SK-N-SH (cell line): ENCODE measurements around the gene COL2A1. TPM values are rescaled to one million over a fixed set of nuclear protein-coding genes. Genes with fewer than 3 reads are reported as not detected.

Experiments
- CTCF ChIA-PET: fragments of 300-600, 350-600 bp; formaldehyde crosslinking; extraction: SDS; loops from one replicate; lab custom pipeline; 2021; lab: Yijun Ruan, JAX
- POLR2A ChIA-PET: fragments of 350-600 bp; sonication (Branson Sonifier 250); formaldehyde crosslinking; extraction: SDS; loops from one replicate; lab custom pipeline; 2020; ENCODE audit warnings: antibody characterized with exemption, inconsistent platforms; lab: Yijun Ruan, JAX
- DNase-seq: peaks from one replicate; pipeline ENCODE4 v3.0.0; 2012
- H2AFZ ChIP-seq: fragments of 200-600 bp; sonication (generic); 2 replicates; pipeline ENCODE4 v1.8.1; 2016; ENCODE audit warnings: antibody characterized with exemption, mild to moderate bottlenecking, low read depth
- H3F3A ChIP-seq: fragments of 200-600 bp; sonication (generic); replicated peaks from 2 replicates; pipeline ENCODE3; 2016; ENCODE audit warnings: antibody characterized with exemption, mild to moderate bottlenecking; ENCODE audit not compliant: insufficient read depth
- H3K27ac ChIP-seq, 2 experiments: fragments of 200-500 bp in 1 of 2; fragments of 200-600 bp in 1 of 2; sonication (Bioruptor generic) in 1 of 2; sonication (generic), shearing (Covaris generic) in 1 of 2; 2 replicates each; pipeline versions ENCODE4 v1.5.1 to v1.6.1; 2014 to 2016; ENCODE audit warnings: low read depth in 2 of 2, inconsistent platforms in 1 of 2, low read length in 1 of 2, mild to moderate bottlenecking in 1 of 2, mixed read lengths in 1 of 2
- H3K27me3 ChIP-seq: fragments of 200-600 bp; sonication (generic), shearing (Covaris generic); 2 replicates; pipeline ENCODE4 v1.6.1; 2016; ENCODE audit warnings: mixed run types; ENCODE audit not compliant: insufficient read depth
- H3K36me3 ChIP-seq, 2 experiments: fragments of 200-500 bp in 1 of 2; fragments of 200-600 bp in 1 of 2; sonication (Bioruptor generic) in 1 of 2; sonication (generic) in 1 of 2; replicated peaks in 1 of 2; 2 replicates each; pipeline versions ENCODE3 to v1.5.1; 2014 to 2016; ENCODE audit warnings: low read length in 1 of 2, mild to moderate bottlenecking in 1 of 2; ENCODE audit not compliant: insufficient read depth in 2 of 2, control insufficient read depth in 1 of 2
- H3K4me1 ChIP-seq, 2 experiments: fragments of 200-500 bp in 1 of 2; fragments of 200-600 bp in 1 of 2; sonication (Bioruptor generic) in 1 of 2; sonication (generic), shearing (Covaris generic) in 1 of 2; 2 replicates each; pipeline versions ENCODE4 v1.5.1 to v1.6.1; 2014 to 2016; ENCODE audit warnings: low read depth in 1 of 2, low read length in 1 of 2, mixed run types in 1 of 2; ENCODE audit not compliant: insufficient read depth in 2 of 2, control insufficient read depth in 1 of 2
- H3K4me2 ChIP-seq: fragments of 200-600 bp; sonication (generic), shearing (Covaris generic); 2 replicates; pipeline ENCODE4 v1.6.1; 2017; ENCODE audit warnings: mixed run types
- H3K4me3 ChIP-seq, 2 experiments: fragments of 200-500 bp in 1 of 2; fragments of 200-600 bp in 1 of 2; sonication (Bioruptor generic) in 1 of 2; sonication (generic), shearing (Covaris generic) in 1 of 2; 2 replicates each; pipeline versions ENCODE4 v1.5.1 to v1.8.1; 2014 to 2016; ENCODE audit warnings: low read depth in 2 of 2, inconsistent platforms in 1 of 2, low read length in 1 of 2, mild to moderate bottlenecking in 1 of 2, mixed read lengths in 1 of 2, moderate library complexity in 1 of 2
- H3K79me2 ChIP-seq: fragments of 200-600 bp; sonication (generic); 2 replicates; pipeline ENCODE4 v1.8.1; 2017; ENCODE audit warnings: mild to moderate bottlenecking; ENCODE audit not compliant: insufficient read depth
- H3K9ac ChIP-seq: fragments of 200-600 bp; sonication (generic); 2 replicates; pipeline ENCODE4 v1.6.1; 2017; ENCODE audit warnings: mixed run types
- H3K9me2 ChIP-seq: fragments of 200-600 bp; sonication (generic); 2 replicates; pipeline ENCODE4 v1.6.1; 2017; ENCODE audit warnings: mixed run types
- H3K9me3 ChIP-seq: fragments of 200-600 bp; sonication (generic); 2 replicates; pipeline ENCODE4 v1.6.1; 2017; ENCODE audit warnings: mixed run types, mild to moderate bottlenecking, moderate library complexity
- H4K20me1 ChIP-seq: fragments of 200-600 bp; sonication (generic); 2 replicates; pipeline ENCODE4 v1.6.1; 2017; ENCODE audit warnings: mild to moderate bottlenecking, mixed run types; ENCODE audit not compliant: insufficient read depth
- GABPA ChIP-seq: IDR thresholded peaks from 2 replicates; pipeline ENCODE4 v1.4.0; 2012; ENCODE audit warnings: low read depth, mild to moderate bottlenecking
- NFIC ChIP-seq: IDR thresholded peaks from 2 replicates; pipeline ENCODE4 v1.4.0; 2012; ENCODE audit warnings: borderline replicate concordance
- NRF1 ChIP-seq: IDR thresholded peaks from 2 replicates; pipeline ENCODE4 v1.6.1; 2012; ENCODE audit warnings: low read depth, mild to moderate bottlenecking, low read length
- TAF1 ChIP-seq: IDR thresholded peaks from 2 replicates; pipeline ENCODE4 v1.6.1; 2012; ENCODE audit warnings: low read depth, mild to moderate bottlenecking, low read length, moderate library complexity, borderline replicate concordance
- TEAD4 ChIP-seq: IDR thresholded peaks from 2 replicates; pipeline ENCODE4 v1.4.0; 2012; ENCODE audit warnings: mild to moderate bottlenecking, borderline replicate concordance; ENCODE audit not compliant: insufficient read depth
- YY1 ChIP-seq: IDR thresholded peaks from 2 replicates; pipeline ENCODE4 v1.4.0; 2012; ENCODE audit warnings: low read depth, mild to moderate bottlenecking
- WGBS: methylation state at CpG from one replicate; pipeline ENCODE4 v1.1.6; 2017; ENCODE audit warnings: low lambda C conversion rate; 5-methylcytosine and 5-hydroxymethylcytosine counted together
- polyA plus RNA-seq, 3 experiments: library from polyadenylated mRNA; depleted of rRNA; stranded (reverse); fragments of >200 nt; gene quantifications; 2 replicates each; pipeline ENCODE4 v1.2.3, GENCODE V29; 2012
- TF ChIP-seq, protein P1 (sequence below): IDR thresholded peaks from 2 replicates; pipeline ENCODE4 v1.4.0; 2012; ENCODE audit warnings: low read depth, borderline replicate concordance
- TF ChIP-seq, protein P2 (sequence below): IDR thresholded peaks from 2 replicates; pipeline ENCODE4 v1.4.0; 2012; ENCODE audit warnings: low read depth, borderline replicate concordance
- TF ChIP-seq, protein P3 (sequence below): fragments of 200-600 bp; sonication (generic); IDR thresholded peaks from 2 replicates; pipeline ENCODE4 v1.6.1; 2017; ENCODE audit warnings: antibody characterized with exemption, mild to moderate bottlenecking, moderate library complexity
- TF ChIP-seq, protein P4 (sequence below): IDR thresholded peaks from 2 replicates; pipeline ENCODE4; 2012

The COL2A1 gene
- polyA plus RNA-seq, 1 of the 3 experiments (the other 2 are of a cell fraction), result 0.02 TPM

DNA sequence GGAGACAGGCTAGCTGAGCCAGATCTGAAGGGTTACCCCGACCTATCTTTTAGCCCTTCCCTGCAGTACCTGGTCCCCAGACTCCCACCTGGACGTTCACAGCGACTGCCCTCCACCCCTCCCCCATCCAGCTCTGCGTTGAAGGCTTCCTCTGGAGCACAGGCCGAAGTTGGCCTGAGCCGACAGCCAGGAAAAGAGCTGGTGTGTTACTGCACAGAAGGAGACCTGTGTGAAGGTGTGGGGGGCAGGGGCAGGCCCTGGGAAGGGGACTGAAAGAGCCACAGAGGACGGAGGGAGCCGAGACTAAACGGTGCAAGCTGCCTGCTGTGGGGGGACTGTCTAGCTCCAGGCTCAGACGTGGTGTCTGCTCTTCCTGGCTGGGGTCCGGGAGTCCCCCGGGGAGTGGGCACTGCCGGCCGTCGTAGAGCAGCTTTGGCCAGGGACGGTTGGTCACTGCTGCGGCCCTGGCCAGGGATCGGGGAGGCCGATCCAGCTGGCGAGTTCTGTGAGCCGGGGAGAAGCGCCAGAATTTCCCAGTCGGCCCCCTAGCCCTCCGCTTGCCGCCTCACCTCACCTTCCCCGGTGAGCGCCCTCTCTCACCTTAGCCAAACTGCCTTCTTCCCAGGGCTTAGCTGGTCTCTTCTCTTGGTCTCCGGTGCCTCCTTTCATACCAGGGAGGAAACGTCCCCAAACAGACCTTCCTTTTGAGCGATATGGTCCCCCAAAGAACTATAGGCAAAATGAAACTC, 899 bp upstream of the COL2A1 start:
- Histone ChIP-seq H3K4me1 (peaks cover 5 to 31% of the 10 kb centered on the region in 2 experiments; a peak in 1 of 4 replicates), H3K9ac (no peak overlapping the region), H3K9me3 (no peaks in the 10 kb centered on the region), H3K9me2 (no peaks in the 10 kb centered on the region), H3F3A (no peaks in the 10 kb centered on the region), H3K27ac (no peak overlapping the region), H3K27me3 (peaks cover 82% of the 10 kb centered on the region), H4K20me1 (no peaks in the 10 kb centered on the region), H3K4me3 (no peak overlapping the region), H3K4me2 (no peak overlapping the region), H3K79me2 (no peaks in the 10 kb centered on the region), H3K36me3 (no peaks in the 10 kb centered on the region), H2AFZ (no peak overlapping the region)
- no peak for TF ChIP-seq TAF1
- TF ChIP-seq NFIC, result no peak
- TF ChIP-seq YY1, result no peak
- TF ChIP-seq, protein P1, sequence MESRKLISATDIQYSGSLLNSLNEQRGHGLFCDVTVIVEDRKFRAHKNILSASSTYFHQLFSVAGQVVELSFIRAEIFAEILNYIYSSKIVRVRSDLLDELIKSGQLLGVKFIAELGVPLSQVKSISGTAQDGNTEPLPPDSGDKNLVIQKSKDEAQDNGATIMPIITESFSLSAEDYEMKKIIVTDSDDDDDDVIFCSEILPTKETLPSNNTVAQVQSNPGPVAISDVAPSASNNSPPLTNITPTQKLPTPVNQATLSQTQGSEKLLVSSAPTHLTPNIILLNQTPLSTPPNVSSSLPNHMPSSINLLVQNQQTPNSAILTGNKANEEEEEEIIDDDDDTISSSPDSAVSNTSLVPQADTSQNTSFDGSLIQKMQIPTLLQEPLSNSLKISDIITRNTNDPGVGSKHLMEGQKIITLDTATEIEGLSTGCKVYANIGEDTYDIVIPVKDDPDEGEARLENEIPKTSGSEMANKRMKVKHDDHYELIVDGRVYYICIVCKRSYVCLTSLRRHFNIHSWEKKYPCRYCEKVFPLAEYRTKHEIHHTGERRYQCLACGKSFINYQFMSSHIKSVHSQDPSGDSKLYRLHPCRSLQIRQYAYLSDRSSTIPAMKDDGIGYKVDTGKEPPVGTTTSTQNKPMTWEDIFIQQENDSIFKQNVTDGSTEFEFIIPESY, result no peak
- no peak for TF ChIP-seq GABPA
- TF ChIP-seq, protein P2, sequence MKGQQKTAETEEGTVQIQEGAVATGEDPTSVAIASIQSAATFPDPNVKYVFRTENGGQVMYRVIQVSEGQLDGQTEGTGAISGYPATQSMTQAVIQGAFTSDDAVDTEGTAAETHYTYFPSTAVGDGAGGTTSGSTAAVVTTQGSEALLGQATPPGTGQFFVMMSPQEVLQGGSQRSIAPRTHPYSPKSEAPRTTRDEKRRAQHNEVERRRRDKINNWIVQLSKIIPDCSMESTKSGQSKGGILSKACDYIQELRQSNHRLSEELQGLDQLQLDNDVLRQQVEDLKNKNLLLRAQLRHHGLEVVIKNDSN, result no peak
- TF ChIP-seq, protein P3, sequence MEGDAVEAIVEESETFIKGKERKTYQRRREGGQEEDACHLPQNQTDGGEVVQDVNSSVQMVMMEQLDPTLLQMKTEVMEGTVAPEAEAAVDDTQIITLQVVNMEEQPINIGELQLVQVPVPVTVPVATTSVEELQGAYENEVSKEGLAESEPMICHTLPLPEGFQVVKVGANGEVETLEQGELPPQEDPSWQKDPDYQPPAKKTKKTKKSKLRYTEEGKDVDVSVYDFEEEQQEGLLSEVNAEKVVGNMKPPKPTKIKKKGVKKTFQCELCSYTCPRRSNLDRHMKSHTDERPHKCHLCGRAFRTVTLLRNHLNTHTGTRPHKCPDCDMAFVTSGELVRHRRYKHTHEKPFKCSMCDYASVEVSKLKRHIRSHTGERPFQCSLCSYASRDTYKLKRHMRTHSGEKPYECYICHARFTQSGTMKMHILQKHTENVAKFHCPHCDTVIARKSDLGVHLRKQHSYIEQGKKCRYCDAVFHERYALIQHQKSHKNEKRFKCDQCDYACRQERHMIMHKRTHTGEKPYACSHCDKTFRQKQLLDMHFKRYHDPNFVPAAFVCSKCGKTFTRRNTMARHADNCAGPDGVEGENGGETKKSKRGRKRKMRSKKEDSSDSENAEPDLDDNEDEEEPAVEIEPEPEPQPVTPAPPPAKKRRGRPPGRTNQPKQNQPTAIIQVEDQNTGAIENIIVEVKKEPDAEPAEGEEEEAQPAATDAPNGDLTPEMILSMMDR, result no peak
- TF ChIP-seq TEAD4, result no peak
- TF ChIP-seq, protein P4, sequence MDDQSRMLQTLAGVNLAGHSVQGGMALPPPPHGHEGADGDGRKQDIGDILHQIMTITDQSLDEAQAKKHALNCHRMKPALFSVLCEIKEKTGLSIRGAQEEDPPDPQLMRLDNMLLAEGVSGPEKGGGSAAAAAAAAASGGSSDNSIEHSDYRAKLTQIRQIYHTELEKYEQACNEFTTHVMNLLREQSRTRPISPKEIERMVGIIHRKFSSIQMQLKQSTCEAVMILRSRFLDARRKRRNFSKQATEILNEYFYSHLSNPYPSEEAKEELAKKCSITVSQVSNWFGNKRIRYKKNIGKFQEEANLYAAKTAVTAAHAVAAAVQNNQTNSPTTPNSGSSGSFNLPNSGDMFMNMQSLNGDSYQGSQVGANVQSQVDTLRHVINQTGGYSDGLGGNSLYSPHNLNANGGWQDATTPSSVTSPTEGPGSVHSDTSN, result no peak
- TF ChIP-seq NRF1, result no peak
- WGBS, result 61% methylated on average over 17 of the region's 30 CpGs
- no peak for DNase-seq
- ChIA-PET POLR2A (no interaction called here), CTCF (interaction anchor here (0.8 to 2.0 kb wide), 4 partner anchors 14 to 167 kb away, joined by 3 to 7 read pairs (median 5); partner anchors contain the start of gene TMEM106C)
